Globus pallidus (tissue), 1 donor: ENCODE data around the gene UBXN11.

Experiments
- DNase-seq: peaks from one replicate; pipeline ENCODE4 v3.0.0-alpha.2; 2015; ENCODE audit warnings: low spot score

UBXN11 gene

GRCh38 chr1:26285366-26286063 is 20.9 kb downstream of the UBXN11 start:
- no peak for DNase-seq

- DNase-seq: no peak
Measured at GRCh38 chr1:26284597-26285347, 21.7 kb downstream of the UBXN11 start.

- DNase-seq: no peak
Measured at GRCh38 chr1:26283871-26284596, 22.4 kb downstream of the UBXN11 start.

- no peak for DNase-seq
Measured at GRCh38 chr1:26283279-26283853, 23.1 kb downstream of the UBXN11 start.

GRCh38 chr1:26282401-26282918 is 24.0 kb downstream of the UBXN11 start:
- no peak for DNase-seq

- no peak for DNase-seq
Measured at GRCh38 chr1:26281971-26282370, 24.5 kb downstream of the UBXN11 start.

GRCh38 chr1:26281091-26281958 is 25.1 kb downstream of the UBXN11 start:
- no peak for DNase-seq

- DNase-seq: no peak
Measured at GRCh38 chr1:26280333-26281042, 25.9 kb downstream of the UBXN11 start.

- peak; percentile 80 for DNase-seq
Measured at GRCh38 chr1:26279456-26280332, 26.7 kb downstream of the UBXN11 start, which contains the start of gene SH3BGRL3. Gene SH3BGRL3, plus strand, starts transcription at chr1:26280086. Its CDS starts 70 bp downstream, at chr1:26280156.

GRCh38 chr1:26278724-26279455 is 27.5 kb downstream of the UBXN11 start:
- DNase-seq: no peak

GRCh38 chr1:26278303-26278702 is 28.1 kb downstream of the UBXN11 start:
- DNase-seq: no peak

GRCh38 chr1:26277719-26278118 is 28.7 kb downstream of the UBXN11 start:
- no peak for DNase-seq

GRCh38 chr1:26277261-26277661 is 29.2 kb downstream of the UBXN11 start:
- no peak for DNase-seq

GRCh38 chr1:26276432-26276838 is 30.0 kb downstream of the UBXN11 start:
- no peak for DNase-seq

- DNase-seq: peak; percentile 83
Measured at GRCh38 chr1:26275580-26276431, 30.6 kb downstream of the UBXN11 start.

- DNase-seq: no peak
Measured at GRCh38 chr1:26274801-26275425, 31.5 kb downstream of the UBXN11 start.

GRCh38 chr1:26269198-26269550 is 37.3 kb downstream of the UBXN11 start:
- DNase-seq: no peak
